Activated naive CD4-positive, alpha-beta T cell treated with Interleukin-2 at 50 U/mL for 16 hours (primary cell): ENCODE data around the gene SDSL.
A peak's percentile ranks its signal among the peaks of the same experiment; 100 is the strongest.

Source experiments
- DNase-seq: peaks from one replicate; pipeline ENCODE4 v3.0.0-alpha.2; 2020

Gene SDSL

GRCh38 chr12:113424456-113424855 lies 2.3 kb downstream of the SDSL start:
- no peak for DNase-seq

GRCh38 chr12:113424915-113425823 lies 3.0 kb downstream of the SDSL start:
- DNase-seq = peak; percentile 57

GRCh38 chr12:113425960-113426453 lies 3.8 kb downstream of the SDSL start:
- DNase-seq = no peak

GRCh38 chr12:113427882-113428281 lies 5.7 kb downstream of the SDSL start:
- DNase-seq = no peak

DNA sequence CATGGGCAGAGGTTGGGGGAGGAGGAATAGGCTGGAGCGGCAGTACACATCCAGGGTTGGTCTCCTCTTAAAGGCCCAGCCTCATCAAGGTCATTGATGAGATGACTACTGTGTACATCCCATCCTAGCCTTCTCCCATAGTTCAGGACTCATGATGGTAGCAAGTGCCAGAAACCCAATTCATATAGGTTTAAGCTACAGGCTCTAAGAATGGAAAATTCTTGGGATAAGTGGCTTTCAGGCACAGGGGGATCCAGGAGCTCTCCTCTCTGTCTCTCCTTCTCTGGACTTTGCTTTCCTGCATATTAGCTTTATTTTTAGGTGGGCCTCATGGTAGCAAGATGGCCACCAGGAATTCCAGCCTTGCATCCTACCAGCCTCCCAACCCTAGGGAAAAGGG lies 6.3 kb downstream of the SDSL start:
- DNase-seq = no peak

DNA sequence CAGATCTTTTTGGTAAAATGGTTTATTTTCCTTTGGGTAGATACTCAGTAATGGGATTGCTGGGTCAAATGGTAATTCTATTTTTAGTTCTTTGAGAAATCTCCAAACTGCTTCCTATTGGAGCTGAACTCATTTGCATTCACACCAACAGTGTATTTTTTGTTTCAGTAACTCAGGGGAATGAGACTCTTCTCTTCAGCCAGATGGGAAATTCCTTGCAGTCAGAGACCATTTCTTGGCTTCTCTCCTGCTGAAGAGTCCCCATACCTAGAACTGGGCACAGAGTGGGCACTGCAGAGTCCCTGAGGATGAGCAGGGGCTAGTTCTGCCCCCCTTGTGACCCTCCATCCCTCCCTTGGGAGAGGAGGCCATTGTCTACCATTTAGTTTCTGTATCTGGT lies 10.8 kb downstream of the SDSL start:
- DNase-seq = no peak

GRCh38 chr12:113435367-113435766 lies 13.2 kb downstream of the SDSL start:
- no peak for DNase-seq

- DNase-seq = no peak
Observed at GRCh38 chr12:113436586-113436985, 14.4 kb downstream of the SDSL start.

DNA sequence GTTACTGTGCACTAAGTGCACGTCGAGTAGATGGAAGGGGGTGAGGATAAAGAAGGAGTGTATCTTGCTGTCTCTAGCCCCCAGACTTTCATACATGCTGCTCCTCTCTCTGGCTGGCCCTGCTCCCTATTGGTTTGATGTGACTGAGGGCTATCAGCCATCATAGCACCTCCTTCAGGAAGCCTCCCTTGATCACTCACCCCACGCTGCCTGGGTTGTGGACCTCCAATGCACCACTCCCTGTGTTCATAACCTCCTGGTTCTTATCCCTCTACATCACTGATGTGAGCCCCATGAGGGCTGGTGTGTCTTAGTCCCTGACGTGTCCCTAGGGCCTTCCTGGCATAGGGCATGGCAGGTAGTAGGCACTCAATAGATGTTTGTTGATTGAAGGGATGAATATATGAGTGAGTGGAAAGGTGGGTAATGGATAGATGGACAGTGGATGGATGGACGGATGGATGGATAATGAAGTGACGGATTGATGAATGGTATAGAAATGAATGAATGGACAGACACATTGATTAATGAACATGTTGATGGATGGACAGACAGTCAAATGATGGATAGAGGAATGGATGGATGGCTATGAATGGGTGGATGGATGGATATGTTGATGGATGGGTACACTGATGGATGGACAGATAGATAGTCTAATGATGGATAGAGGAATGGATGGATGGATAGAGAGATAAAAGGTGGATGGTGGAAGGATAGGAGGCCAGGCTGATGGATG lies 15.0 kb downstream of the SDSL start:
- DNase-seq = no peak

GRCh38 chr12:113437729-113438100 lies 15.5 kb downstream of the SDSL start:
- DNase-seq = no peak

DNA sequence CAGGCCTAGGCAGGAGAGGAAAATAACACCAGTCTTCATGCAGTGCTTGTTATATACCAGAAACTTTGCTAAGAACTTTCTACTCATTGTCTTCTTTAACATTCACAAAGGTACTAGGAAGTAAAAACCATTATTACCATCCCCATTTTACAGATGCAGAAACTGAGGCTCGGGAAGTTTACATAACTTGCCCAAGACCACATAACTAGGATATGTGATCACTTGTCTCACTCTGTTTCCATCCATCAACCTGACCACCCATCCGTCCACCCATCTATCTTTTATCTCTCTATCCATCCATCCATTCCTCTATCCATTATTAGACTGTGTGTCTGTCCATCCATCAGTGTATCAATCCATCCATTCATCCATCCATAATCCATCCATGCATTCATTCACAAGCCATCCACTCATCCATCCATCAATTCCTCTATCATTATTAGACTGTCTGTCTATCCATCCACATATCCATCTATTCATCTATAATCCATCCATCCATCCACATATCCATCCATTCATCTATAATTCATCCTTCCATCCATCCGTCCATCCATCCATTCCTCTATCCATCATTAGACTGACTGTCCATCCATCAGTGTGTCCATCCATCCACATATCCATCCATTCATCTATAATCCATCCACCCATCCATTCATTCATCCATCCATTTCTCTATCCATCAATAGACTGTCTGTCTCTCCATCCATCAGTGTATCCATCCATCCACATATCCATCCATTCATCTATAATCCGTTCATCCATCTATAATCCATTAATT lies 16.5 kb downstream of the SDSL start:
- DNase-seq = no peak

- no peak for DNase-seq
Observed at GRCh38 chr12:113439301-113439597, 17.1 kb downstream of the SDSL start.

DNA sequence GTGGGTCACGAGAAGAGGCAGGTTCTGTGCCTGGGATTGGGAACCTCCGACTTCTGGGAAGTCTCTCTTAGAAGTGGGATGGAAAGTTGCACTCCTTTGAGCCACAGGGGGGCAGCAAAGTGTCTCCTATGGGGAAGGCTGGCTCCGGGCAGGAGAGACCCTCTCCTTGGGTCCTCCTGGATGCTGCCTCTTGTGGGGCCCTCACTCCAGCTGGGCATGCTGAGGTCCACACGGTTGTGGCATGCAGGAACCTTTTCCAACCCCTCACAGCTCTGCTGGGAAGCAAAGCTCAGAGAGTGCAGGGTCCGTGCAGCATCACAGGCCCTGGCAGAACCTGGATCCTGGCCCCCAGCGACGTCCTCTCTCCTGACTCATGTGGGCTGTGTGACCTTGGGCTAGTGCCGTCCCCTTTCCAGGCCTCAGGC lies 17.4 kb downstream of the SDSL start:
- DNase-seq = no peak

GRCh38 chr12:113440336-113440735 lies 18.2 kb downstream of the SDSL start:
- no peak for DNase-seq

GRCh38 chr12:113440947-113441782 lies 19.0 kb downstream of the SDSL start:
- no peak for DNase-seq

DNA sequence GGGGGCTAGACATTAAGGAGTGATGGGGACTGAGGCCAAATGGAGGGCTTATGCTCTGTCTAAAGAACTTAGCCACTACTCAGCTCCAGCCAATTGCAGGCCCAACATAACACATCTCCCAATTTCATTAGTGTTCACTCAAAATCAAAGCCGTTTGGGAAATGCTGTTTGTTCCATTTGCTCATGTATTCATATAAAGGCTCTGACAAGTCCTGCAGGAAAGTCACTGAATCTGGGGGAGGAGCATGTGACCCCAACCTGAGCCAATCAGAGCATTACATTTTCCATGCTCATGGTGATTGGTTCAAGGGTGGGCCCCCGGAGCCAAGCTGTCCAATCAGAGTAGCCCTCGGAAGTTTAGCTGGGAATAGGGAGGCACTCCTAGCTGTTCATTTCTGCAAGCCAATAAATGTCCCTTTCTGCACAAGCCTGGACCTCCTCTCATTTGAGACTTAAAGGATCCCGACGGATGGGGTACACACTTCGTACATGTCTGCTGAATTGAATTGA lies 20.9 kb downstream of the SDSL start:
- no peak for DNase-seq

- DNase-seq = no peak
Observed at GRCh38 chr12:113445544-113446171, 23.5 kb downstream of the SDSL start.

GRCh38 chr12:113448873-113449272 lies 26.7 kb downstream of the SDSL start:
- DNase-seq = no peak

- DNase-seq = no peak
Observed at GRCh38 chr12:113449299-113449698, 27.1 kb downstream of the SDSL start.

DNA sequence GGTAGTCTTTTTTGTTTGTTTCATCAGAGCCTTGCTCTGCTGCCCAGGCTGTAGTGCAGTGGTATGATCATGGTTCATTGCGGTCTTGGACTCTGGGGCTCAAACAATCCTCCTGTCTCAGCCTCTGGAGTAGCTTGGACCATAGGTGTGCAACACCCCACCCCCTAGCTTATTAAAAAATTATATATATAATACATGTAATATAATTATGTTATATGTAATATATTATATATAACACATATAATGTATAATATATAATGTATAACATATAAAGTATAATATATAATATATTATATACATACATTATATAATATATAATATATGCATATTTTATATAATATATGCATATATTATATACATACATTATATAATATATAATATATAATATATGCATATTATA lies 27.7 kb downstream of the SDSL start:
- DNase-seq = no peak

DNA sequence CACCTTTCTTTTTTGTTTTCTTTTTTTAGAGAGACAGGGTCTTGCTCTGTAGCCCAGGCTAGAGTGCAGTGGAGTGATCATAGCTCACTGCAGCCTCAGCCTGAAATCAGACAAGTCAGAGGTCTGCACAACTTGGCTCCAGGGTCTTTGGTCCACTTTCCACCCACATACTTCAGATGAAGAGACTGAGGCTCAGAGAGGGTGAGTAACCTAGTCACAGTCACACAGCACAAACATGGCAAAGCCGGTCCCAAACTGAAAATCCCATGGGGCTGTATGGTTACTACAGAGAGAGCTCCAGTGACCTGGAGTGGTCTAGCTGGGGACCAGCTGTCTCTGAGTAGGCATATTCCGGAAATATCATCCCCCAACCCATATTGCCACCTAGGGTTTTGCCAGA lies 30.3 kb downstream of the SDSL start:
- DNase-seq = no peak

DNA sequence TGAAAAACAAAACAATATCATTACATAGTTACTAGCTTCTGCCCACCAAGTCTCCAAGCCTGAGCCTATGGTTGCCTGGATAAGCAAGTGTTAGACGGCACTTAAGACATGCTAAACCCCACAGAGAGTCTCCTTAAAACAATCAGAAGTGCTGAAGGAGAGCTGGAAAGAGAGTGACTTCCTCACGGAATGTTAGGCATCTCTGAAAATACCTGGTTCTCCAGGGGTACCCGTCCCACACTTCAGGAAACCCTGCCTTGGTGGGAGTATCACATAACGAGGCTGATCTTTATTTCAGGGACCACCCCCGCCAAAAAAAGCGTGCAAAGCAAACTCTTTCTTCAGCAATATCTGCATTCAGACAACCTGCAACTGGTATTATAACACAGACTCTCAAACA lies 31.1 kb downstream of the SDSL start:
- DNase-seq = no peak
